NB4 (cell line): ENCODE results near the gene SCUBE3.

Source experiments
- DNase-seq: peaks from one replicate; pipeline ENCODE4 v3.0.0; 2010; ENCODE audit warnings: low read depth
- H3K4me3 ChIP-seq: one replicate; pipeline ENCODE4 v1.5.1; 2011; ENCODE audit warnings: mild to moderate bottlenecking, low read depth, low read length, moderate library complexity
- MYC ChIP-seq: IDR thresholded peaks from 2 replicates; pipeline ENCODE4 v1.6.1; 2011; ENCODE audit warnings: low read depth, low read length
- POLR2A ChIP-seq: IDR thresholded peaks from 2 replicates; pipeline ENCODE4 v1.6.1; 2011; ENCODE audit warnings: mild to moderate bottlenecking; ENCODE audit not compliant: insufficient read length; ENCODE audit errors: extremely low read depth
- TF ChIP-seq, protein P1 (sequence below): IDR thresholded peaks from 2 replicates; pipeline ENCODE4 v1.6.1; 2011; ENCODE audit warnings: low read depth, low read length
- TF ChIP-seq, protein P2 (sequence below): IDR thresholded peaks from one replicate; pipeline ENCODE4 v1.5.1; 2012; ENCODE audit warnings: low read depth, low read length

SCUBE3 gene

DNA sequence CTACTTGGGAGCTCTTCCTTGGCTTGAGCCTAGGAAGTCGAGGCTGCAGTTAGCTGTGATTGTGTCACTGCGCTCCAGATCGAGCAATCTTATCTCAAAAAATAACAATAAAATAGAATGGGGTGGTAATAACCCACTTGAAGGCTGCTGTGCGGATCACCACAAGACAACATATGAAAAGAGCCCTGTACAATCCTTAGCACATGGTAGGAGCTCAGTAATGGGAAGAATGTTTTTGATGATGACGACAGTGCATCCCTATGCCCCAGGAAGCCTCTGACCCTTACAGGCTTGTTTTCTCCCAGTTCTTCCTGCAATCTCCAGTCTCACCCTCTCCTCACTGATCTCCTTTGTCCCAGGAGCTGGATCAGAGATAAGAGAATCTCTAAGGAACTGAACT lies 15.5 kb downstream of the SCUBE3 start:
- no peak overlapping the region for H3K4me3 ChIP-seq
- no peak for TF ChIP-seq POLR2A
- TF ChIP-seq, protein P1, sequence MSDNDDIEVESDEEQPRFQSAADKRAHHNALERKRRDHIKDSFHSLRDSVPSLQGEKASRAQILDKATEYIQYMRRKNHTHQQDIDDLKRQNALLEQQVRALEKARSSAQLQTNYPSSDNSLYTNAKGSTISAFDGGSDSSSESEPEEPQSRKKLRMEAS = no peak
- TF ChIP-seq, protein P2, sequence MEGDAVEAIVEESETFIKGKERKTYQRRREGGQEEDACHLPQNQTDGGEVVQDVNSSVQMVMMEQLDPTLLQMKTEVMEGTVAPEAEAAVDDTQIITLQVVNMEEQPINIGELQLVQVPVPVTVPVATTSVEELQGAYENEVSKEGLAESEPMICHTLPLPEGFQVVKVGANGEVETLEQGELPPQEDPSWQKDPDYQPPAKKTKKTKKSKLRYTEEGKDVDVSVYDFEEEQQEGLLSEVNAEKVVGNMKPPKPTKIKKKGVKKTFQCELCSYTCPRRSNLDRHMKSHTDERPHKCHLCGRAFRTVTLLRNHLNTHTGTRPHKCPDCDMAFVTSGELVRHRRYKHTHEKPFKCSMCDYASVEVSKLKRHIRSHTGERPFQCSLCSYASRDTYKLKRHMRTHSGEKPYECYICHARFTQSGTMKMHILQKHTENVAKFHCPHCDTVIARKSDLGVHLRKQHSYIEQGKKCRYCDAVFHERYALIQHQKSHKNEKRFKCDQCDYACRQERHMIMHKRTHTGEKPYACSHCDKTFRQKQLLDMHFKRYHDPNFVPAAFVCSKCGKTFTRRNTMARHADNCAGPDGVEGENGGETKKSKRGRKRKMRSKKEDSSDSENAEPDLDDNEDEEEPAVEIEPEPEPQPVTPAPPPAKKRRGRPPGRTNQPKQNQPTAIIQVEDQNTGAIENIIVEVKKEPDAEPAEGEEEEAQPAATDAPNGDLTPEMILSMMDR = no peak
- no peak for TF ChIP-seq MYC
- DNase-seq = no peak

DNA sequence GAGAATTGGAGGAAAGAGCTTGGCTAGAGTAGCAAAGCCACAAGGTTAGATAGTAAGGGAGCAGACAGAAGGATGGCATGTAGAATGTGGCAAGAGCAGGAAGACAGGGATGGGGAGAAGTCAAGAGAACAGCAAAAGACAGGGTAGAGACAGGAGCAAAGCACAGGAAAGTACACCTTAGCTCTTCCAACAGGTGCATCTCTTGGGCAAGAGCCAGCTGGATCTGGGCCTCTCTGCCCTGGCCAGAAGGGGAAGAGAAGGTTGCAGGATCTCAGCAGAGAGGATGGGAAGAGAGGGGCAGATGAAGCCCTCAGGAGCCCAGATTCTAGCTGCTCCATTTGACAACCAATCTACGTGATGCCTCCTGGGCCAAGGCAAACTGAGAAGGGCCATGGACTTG lies 16.7 kb downstream of the SCUBE3 start:
- TF ChIP-seq POLR2A = no peak
- no peak for TF ChIP-seq MYC
- TF ChIP-seq, protein P2 = no peak
- TF ChIP-seq, protein P1 = no peak
- no peak overlapping the region for H3K4me3 ChIP-seq
- DNase-seq = no peak

DNA sequence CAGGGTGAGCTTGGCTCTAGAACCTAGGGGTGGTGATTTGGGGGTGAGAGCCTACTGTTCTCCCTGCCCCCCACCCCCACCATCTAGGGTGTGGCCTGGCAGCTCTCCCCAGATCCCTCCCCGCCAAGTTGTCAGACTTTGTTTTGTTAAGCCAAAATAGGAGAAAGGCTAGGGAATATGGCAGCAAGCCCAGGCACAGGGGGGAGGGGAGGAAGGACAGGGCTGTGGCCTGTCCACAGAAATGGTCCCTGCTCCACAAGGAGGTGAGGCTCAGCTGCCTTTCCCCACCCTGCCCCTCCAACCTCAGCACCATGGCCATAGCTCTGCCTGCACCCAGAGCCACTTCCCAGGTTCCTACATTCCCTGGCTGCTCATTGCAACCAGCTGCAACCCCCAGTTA lies 17.2 kb downstream of the SCUBE3 start:
- no peak overlapping the region for H3K4me3 ChIP-seq
- no peak for DNase-seq
- no peak for TF ChIP-seq POLR2A

DNA sequence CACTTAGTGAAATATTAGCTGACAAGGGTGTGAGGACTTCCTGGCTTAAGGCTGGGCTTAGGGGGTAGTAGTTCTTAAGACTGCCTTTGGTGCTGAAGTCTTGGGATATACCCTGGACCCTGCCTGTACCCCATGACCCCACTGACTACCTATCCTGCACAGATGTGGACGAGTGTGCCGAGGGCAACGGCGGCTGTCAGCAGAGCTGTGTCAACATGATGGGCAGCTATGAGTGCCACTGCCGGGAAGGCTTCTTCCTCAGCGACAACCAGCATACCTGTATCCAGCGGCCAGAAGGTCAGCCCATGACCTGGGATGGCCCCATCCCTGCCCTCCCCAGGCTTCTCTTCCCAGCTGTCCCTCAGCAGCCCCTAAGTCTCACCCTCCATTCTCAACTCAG lies 17.8 kb downstream of the SCUBE3 start:
- H3K4me3 ChIP-seq = no peak overlapping the region
- DNase-seq = no peak
- TF ChIP-seq, protein P2 = no peak
- TF ChIP-seq MYC = no peak
- TF ChIP-seq POLR2A = no peak
- TF ChIP-seq, protein P1 = no peak

DNA sequence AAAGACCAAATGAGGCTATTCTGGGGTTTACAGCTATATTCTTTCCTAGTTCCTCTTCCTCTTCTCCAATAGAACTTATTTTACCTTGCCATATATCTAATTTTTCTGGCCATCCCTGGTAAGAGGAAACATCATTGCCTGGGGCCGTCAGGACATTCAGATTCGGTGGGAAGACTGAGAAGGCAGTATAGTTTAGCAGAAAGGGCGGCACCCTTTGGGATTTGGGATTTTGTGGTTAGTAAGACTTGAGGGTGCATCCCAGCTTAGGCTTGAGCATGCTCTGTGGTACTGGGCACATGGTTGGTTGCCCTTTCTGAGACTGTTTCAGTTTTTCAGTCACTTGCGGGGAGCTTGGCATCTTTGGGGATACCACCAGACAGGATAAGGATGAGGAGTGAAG lies 21.1 kb downstream of the SCUBE3 start:
- no peak for DNase-seq
- TF ChIP-seq, protein P2 = no peak
- TF ChIP-seq POLR2A (no peak), MYC (no peak)
- TF ChIP-seq, protein P1 = no peak
- H3K4me3 ChIP-seq = no peak overlapping the region

DNA sequence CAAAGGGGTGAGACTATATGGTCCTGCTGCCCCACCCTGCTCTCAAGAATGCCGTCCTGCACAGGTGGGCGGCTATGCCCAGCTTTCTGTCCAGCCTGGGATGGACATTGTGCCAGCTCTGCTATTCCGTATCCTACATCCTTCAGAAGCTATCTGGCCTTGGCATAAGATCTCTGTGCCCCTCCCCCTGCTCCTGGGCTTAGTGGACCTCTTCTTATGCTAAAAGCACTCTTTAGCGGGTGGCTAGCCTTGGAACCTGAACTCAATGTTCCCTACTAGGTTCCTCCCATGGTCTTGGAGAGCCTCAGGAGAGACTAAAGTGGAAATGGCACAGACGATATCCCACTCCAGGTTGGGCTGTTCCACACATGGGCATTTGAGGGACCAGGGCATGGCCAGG lies 22.5 kb downstream of the SCUBE3 start:
- no peak overlapping the region for H3K4me3 ChIP-seq
- TF ChIP-seq, protein P2 = no peak
- no peak for TF ChIP-seq POLR2A
- TF ChIP-seq MYC = no peak
- TF ChIP-seq, protein P1 = no peak
- no peak for DNase-seq
